ENCODE results near the gene POC1A. TPM values are rescaled to one million over a fixed set of nuclear protein-coding genes. Genes with fewer than 3 reads are reported as not detected.

POC1A gene
- total RNA-seq, 1 donor from 2014 or later: 5.7 TPM

- H3K9me3 Mint-ChIP-seq (ENCODE audit: low read depth): no peaks in the 10 kb centered on the region
- TF ChIP-seq, protein P1, sequence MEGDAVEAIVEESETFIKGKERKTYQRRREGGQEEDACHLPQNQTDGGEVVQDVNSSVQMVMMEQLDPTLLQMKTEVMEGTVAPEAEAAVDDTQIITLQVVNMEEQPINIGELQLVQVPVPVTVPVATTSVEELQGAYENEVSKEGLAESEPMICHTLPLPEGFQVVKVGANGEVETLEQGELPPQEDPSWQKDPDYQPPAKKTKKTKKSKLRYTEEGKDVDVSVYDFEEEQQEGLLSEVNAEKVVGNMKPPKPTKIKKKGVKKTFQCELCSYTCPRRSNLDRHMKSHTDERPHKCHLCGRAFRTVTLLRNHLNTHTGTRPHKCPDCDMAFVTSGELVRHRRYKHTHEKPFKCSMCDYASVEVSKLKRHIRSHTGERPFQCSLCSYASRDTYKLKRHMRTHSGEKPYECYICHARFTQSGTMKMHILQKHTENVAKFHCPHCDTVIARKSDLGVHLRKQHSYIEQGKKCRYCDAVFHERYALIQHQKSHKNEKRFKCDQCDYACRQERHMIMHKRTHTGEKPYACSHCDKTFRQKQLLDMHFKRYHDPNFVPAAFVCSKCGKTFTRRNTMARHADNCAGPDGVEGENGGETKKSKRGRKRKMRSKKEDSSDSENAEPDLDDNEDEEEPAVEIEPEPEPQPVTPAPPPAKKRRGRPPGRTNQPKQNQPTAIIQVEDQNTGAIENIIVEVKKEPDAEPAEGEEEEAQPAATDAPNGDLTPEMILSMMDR (IDR thresholded peaks at IDR 0.05): no peak
- no peaks in the 10 kb centered on the region for H3K27me3 Mint-ChIP-seq (ENCODE audit: low read depth)
- H3K27ac Mint-ChIP-seq (ENCODE audit: unreplicated experiment): peak overlapping the region; percentile 93
- H3K36me3 Mint-ChIP-seq (ENCODE audit: low read depth): no peaks in the 10 kb centered on the region
- H3K4me3 Mint-ChIP-seq (ENCODE audit: unreplicated experiment): no peak overlapping the region
- peaks cover 54% of the 10 kb centered on the region for H3K4me1 Mint-ChIP-seq (ENCODE audit: low read depth)
- DNase-seq (ENCODE audit: low spot score): peak; percentile 59
These were observed 65.5 kb downstream of the POC1A start for GRCh38 chr3:52088445-52089367.

DNA sequence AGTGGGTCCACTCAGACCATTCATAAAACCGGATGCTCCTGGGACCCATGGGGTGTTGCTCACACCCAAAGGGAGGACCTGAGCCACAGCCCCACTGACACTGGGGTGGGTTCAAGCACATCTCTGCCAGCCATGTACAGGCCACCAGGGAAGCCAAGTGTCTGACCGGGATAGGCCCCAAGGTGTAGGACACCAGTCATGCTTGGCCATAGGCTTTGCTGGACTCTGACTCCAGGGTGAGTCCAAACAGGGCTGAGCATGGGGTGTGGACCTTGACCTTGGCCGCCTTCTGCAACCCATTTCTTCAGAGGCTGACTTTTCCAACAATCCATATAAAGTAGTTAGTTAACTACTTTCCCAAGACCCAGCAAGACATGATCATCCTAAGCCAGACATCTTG, 66.5 kb downstream of the POC1A start:
- Mint-ChIP-seq H3K9me3 (ENCODE audit: low read depth) (no peaks in the 10 kb centered on the region), H3K4me1 (ENCODE audit: low read depth) (peaks cover 45% of the 10 kb centered on the region), H3K36me3 (ENCODE audit: low read depth) (no peaks in the 10 kb centered on the region), H3K4me3 (ENCODE audit: unreplicated experiment) (no peak overlapping the region), H3K27ac (ENCODE audit: unreplicated experiment) (no peak overlapping the region), H3K27me3 (ENCODE audit: low read depth) (no peaks in the 10 kb centered on the region)
- TF ChIP-seq, protein P1 (IDR thresholded peaks at IDR 0.05): no peak
- no peak for DNase-seq (ENCODE audit: low spot score)

DNA sequence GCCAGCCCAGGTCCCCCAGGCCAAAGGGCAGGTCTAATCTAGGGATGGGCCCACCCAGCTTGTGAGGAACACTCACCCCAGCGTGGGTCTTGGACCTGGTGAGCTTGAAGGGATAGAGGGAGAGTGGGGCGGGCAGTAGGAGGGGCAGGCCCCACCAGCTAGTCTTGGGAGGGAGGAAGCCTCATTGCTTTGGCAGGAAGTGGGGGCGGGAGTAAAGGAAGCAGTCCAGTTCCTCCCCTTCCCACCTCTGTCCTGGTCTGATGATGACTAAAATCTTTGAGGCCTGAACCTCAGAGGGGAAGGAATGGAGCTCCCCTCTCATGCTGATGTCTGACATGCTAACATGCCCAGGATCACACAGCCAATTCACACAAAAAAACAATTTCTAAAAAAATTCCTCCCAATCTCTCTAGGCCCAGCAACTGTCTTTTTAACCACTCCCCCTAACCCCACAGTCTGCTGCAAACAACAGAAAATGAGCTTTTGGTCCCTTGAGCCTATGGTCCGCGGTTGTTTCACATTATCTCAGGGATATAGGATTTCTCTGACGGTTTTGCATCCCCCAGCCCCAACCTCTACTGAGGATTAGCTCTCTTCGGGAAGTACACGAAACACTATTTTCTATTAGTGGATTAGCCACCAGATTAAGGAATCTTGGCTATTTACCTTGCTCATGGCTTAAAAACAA, 67.1 kb downstream of the POC1A start:
- Mint-ChIP-seq H3K27ac (ENCODE audit: unreplicated experiment) (no peak overlapping the region), H3K36me3 (ENCODE audit: low read depth) (no peaks in the 10 kb centered on the region), H3K9me3 (ENCODE audit: low read depth) (no peaks in the 10 kb centered on the region), H3K4me1 (ENCODE audit: low read depth) (peaks cover 45% of the 10 kb centered on the region), H3K27me3 (ENCODE audit: low read depth) (no peaks in the 10 kb centered on the region), H3K4me3 (ENCODE audit: unreplicated experiment) (no peak overlapping the region)
- TF ChIP-seq, protein P1 (IDR thresholded peaks at IDR 0.05): no peak
- DNase-seq (ENCODE audit: low spot score): no peak

GRCh38 chr3:52086461-52086860, 67.8 kb downstream of the POC1A start:
- H3K4me3 Mint-ChIP-seq (ENCODE audit: unreplicated experiment): no peak overlapping the region
- H3K9me3 Mint-ChIP-seq (ENCODE audit: low read depth): no peaks in the 10 kb centered on the region
- TF ChIP-seq, protein P1 (IDR thresholded peaks at IDR 0.05): no peak
- no peaks in the 10 kb centered on the region for H3K27me3 Mint-ChIP-seq (ENCODE audit: low read depth)
- H3K36me3 Mint-ChIP-seq (ENCODE audit: low read depth): no peaks in the 10 kb centered on the region
- peaks cover 40% of the 10 kb centered on the region for H3K4me1 Mint-ChIP-seq (ENCODE audit: low read depth)
- no peak overlapping the region for H3K27ac Mint-ChIP-seq (ENCODE audit: unreplicated experiment)
- DNase-seq (ENCODE audit: low spot score): peak; percentile 34

- H3K27me3 Mint-ChIP-seq (ENCODE audit: low read depth): no peaks in the 10 kb centered on the region
- H3K27ac Mint-ChIP-seq (ENCODE audit: unreplicated experiment): no peak overlapping the region
- TF ChIP-seq, protein P1 (IDR thresholded peaks at IDR 0.05): no peak
- H3K4me1 Mint-ChIP-seq (ENCODE audit: low read depth): peaks cover 33% of the 10 kb centered on the region
- no peak overlapping the region for H3K4me3 Mint-ChIP-seq (ENCODE audit: unreplicated experiment)
- no peak for DNase-seq (ENCODE audit: low spot score)
- H3K9me3 Mint-ChIP-seq (ENCODE audit: low read depth): no peaks in the 10 kb centered on the region
- no peaks in the 10 kb centered on the region for H3K36me3 Mint-ChIP-seq (ENCODE audit: low read depth)
These were observed 68.4 kb downstream of the POC1A start for GRCh38 chr3:52085681-52086282.

Data from chondrocyte (in vitro differentiated cells).